ENCODE data around the gene KRT33B.

The KRT33B gene

DNA sequence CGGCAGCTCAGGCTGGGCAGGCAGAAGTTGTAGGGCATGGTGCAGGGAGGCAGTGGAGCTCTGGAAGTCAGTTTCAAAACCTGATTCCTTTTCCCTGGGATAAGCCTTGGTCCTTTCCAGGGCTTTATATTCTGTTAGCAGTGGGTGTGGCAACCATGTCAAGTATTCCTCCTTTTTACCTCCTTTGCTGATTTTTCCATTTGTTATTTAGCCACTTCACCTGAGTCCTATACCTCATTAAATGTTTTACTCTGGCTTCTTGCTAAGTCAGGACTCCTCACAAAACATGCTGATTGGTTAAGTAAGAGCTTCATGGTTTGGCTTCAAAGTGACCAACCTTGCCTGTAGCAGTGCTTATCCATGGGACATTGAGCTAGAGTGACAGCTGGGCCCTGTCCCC is at the start of gene KRT33B:
Gene KRT33B, minus strand, starts transcription at position 101 of the 400 bp plus-strand sequence. Its CDS starts 63 bp downstream, at position 38.
- TF ChIP-seq, protein P1, sequence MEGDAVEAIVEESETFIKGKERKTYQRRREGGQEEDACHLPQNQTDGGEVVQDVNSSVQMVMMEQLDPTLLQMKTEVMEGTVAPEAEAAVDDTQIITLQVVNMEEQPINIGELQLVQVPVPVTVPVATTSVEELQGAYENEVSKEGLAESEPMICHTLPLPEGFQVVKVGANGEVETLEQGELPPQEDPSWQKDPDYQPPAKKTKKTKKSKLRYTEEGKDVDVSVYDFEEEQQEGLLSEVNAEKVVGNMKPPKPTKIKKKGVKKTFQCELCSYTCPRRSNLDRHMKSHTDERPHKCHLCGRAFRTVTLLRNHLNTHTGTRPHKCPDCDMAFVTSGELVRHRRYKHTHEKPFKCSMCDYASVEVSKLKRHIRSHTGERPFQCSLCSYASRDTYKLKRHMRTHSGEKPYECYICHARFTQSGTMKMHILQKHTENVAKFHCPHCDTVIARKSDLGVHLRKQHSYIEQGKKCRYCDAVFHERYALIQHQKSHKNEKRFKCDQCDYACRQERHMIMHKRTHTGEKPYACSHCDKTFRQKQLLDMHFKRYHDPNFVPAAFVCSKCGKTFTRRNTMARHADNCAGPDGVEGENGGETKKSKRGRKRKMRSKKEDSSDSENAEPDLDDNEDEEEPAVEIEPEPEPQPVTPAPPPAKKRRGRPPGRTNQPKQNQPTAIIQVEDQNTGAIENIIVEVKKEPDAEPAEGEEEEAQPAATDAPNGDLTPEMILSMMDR (IDR thresholded peaks at IDR 0.05; ENCODE audit: low read length, missing control alignments) = no peak
- H3K4me3 ChIP-seq (replicated peaks; ENCODE audit: low read depth, low read length) = no peak within 1 kb of the TSS
- DNase-seq (ENCODE audit: low read depth) = no peak

DNA sequence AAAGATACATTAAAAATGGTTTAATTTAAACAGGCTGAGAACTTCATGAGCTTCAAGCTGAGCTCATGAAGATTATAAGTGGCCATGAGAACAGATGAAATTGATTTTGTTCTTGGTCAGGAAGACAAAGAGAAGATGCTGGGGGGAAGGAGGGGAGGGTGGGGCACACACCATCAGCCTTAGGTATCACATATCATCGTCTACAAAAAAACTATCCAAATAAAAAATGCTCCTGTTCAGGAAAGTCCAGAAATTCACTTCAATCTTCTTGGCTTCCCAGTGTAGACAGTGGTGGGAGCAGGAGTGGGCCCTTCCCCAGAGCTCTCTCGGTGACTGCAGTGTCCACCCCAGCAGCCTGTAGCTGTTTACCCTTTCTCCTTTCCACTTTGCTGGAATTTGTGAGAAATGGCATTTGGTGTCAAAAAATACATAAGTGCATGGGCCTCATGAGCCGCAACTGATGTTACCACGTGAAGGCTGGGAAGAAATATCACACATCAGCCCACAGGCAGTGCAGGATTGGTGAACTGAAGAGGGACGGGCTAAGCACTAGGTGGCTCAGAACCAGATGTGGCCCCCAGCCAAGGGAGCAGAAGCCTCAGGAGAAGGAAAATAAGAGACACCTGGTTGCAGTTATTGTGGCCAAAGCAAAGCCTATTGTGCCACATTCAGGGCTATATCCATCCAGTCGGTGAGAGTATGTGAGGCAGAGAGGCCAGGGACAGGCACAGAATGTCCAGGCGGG is 48.7 kb upstream of the KRT33B start:
- H3K4me3 ChIP-seq (replicated peaks; ENCODE audit: low read depth, low read length) = no peak overlapping the region
- no peak for DNase-seq (ENCODE audit: low read depth)
- TF ChIP-seq, protein P1 (IDR thresholded peaks at IDR 0.05; ENCODE audit: low read length, missing control alignments) = no peak

DNA sequence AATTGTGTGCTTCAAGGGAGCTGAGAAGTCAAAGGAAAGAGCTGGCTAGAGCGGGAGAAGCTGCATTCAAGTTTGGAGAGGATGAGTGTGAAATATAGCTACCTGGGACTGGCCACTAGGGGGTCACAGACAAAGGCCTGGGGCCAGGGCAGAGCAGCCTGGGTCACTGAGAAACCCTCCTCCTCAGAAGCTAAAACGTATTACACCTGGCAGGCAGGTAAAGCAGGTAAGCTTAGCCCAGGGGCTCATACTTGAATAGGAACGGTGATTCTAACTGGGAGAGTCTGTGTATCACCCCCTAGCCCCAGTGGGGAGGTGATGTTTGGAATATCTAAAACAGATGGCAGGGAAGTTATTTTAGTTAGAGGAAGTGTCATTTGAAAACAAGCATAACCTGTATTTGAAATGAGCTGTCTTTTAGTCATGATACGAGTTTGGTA is 48.0 kb upstream of the KRT33B start:
- TF ChIP-seq, protein P1 (IDR thresholded peaks at IDR 0.05; ENCODE audit: low read length, missing control alignments) = peak; percentile 30
- no peak overlapping the region for H3K4me3 ChIP-seq (replicated peaks; ENCODE audit: low read depth, low read length)
- no peak for DNase-seq (ENCODE audit: low read depth)

DNA sequence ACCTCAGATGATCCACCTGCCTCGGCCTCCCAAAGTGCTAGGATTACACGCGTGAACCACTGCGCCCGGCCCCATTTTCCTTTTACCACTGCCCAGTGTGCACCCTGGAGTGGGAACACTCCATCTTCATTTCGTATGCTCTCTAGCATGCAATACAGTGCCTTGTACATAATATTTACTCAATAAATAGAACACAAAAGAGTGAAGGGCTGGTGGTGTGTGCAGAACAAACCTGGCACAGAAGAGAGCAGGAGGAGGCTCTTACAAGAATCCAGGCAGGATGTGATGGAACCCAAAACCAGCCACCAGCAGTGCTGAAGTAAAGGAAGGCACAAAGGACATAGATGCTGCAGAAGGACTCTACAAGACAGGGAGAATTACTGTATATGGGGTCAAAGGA is 47.5 kb upstream of the KRT33B start:
- TF ChIP-seq, protein P1 (IDR thresholded peaks at IDR 0.05; ENCODE audit: low read length, missing control alignments) = no peak
- no peak overlapping the region for H3K4me3 ChIP-seq (replicated peaks; ENCODE audit: low read depth, low read length)
- no peak for DNase-seq (ENCODE audit: low read depth)

DNA sequence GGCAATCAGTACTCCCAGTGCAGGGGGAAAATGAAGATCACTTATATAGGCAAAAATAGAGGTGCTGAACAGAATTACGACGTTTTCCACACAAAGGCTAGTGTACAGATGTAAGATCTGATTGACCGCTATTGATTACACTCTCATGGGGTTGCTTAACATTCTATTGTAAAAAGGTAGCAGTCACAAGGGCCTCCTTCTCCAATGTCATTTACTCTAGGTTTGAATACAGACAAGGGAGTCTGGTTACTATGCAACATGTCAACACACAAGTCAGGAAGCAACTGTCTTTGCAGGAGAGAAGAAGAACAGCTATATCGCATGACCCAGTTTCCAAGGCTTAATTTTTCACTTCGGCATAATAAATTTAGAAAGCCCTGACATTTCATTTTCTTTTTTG is 46.9 kb upstream of the KRT33B start:
- TF ChIP-seq, protein P1 (IDR thresholded peaks at IDR 0.05; ENCODE audit: low read length, missing control alignments) = no peak
- DNase-seq (ENCODE audit: low read depth) = no peak

DNA sequence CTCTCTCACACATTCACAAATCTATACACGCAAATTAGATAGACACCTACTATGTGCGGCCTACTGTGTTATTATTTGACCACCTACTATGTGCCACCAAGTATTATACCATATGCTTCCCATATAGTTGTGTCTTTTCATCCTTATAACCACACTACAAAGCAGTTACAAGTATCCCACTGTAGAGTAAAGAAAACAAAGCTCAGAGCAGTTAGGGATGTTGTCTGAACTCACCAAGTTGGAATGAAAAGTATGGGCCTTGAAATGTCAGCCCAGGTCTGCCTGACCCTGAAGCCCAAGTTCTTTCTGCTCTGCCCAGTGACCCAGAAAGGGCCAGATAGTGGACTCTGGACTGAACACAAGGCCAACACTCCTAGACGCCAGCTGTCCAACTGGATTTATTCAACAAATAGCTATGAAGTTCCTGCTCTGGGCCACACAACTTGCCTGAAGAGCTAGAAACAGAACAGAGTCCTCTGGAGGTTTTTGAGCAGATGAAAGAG is 46.3 kb upstream of the KRT33B start:
- peak; percentile 12 for DNase-seq (ENCODE audit: low read depth)
- no peak overlapping the region for H3K4me3 ChIP-seq (replicated peaks; ENCODE audit: low read depth, low read length)
- TF ChIP-seq, protein P1 (IDR thresholded peaks at IDR 0.05; ENCODE audit: low read length, missing control alignments) = no peak

More for the DNA sequence above, 46.9 kb upstream of the KRT33B start:
- H3K4me3 ChIP-seq (replicated peaks; ENCODE audit: low read depth, low read length) = no peak overlapping the region

Measured in fibroblast of pulmonary artery (primary cell).